ENCODE results near the gene PCSK9.

DNA sequence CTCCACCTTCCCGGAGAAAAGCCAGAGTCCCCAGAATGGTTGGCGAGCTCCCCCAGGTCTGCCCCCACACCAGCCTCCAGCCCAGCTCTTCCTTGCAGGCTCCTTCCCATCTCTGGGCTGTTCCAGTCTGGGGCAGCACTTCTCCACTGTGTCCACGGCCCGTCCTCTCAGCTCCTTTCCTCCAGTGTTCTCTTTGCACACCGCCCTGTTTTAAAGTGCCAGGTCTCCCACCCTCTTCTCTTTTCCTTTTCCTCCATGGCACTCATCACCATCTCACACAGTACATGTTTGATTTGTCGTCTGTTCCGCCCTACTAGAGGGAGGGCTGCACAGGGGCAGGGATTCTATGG is 6.1 kb upstream of the PCSK9 start:
- TF ChIP-seq POLR2A (IDR thresholded peaks at IDR 0.05) = no peak
- TF ChIP-seq, protein P1, sequence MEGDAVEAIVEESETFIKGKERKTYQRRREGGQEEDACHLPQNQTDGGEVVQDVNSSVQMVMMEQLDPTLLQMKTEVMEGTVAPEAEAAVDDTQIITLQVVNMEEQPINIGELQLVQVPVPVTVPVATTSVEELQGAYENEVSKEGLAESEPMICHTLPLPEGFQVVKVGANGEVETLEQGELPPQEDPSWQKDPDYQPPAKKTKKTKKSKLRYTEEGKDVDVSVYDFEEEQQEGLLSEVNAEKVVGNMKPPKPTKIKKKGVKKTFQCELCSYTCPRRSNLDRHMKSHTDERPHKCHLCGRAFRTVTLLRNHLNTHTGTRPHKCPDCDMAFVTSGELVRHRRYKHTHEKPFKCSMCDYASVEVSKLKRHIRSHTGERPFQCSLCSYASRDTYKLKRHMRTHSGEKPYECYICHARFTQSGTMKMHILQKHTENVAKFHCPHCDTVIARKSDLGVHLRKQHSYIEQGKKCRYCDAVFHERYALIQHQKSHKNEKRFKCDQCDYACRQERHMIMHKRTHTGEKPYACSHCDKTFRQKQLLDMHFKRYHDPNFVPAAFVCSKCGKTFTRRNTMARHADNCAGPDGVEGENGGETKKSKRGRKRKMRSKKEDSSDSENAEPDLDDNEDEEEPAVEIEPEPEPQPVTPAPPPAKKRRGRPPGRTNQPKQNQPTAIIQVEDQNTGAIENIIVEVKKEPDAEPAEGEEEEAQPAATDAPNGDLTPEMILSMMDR (IDR thresholded peaks at IDR 0.05) = no peak
